Progenitor cell of endocrine pancreas (in vitro differentiated cells): Measurements from ENCODE around the gene PHYKPL. TPM values are rescaled to one million over a fixed set of nuclear protein-coding genes. Genes with fewer than 3 reads are reported as not detected.

ENCODE experiments used
- DNase-seq: peaks from one replicate; pipeline ENCODE4 v3.0.0; 2021; ENCODE audit warnings: low spot score; ENCODE audit not compliant: unreplicated experiment
- H3K27ac Mint-ChIP-seq: 2 replicates; pipeline ENCODE4 v1.8.0; 2021; ENCODE audit warnings: mild to moderate bottlenecking, moderate library complexity, mixed read lengths
- H3K27me3 Mint-ChIP-seq: 2 replicates; pipeline ENCODE4 v1.8.0; 2021; ENCODE audit warnings: mixed read lengths
- H3K36me3 Mint-ChIP-seq: 2 replicates; pipeline ENCODE4 v1.8.0; 2022; ENCODE audit warnings: mixed read lengths; ENCODE audit not compliant: insufficient read depth
- H3K4me1 Mint-ChIP-seq: 2 replicates; pipeline ENCODE4 v1.8.0; 2021; ENCODE audit warnings: low read depth, mixed read lengths
- H3K4me3 Mint-ChIP-seq: 2 replicates; pipeline ENCODE4 v1.8.0; 2021; ENCODE audit warnings: low read depth, mild to moderate bottlenecking, moderate library complexity, mixed read lengths
- H3K9me3 Mint-ChIP-seq: 2 replicates; pipeline ENCODE4 v1.8.0; 2021; ENCODE audit warnings: low read depth, mixed read lengths
- total RNA-seq: library from RNA; stranded (reverse); gene quantifications from 2 replicates; pipeline ENCODE4 v1.2.1, GENCODE V29; 2021
- TF ChIP-seq, protein P1 (sequence below): fragments of 200-600 bp; sonication (generic); IDR thresholded peaks from one replicate; pipeline ENCODE4 v1.5.0; 2021; ENCODE audit warnings: antibody characterized with exemption, mild to moderate bottlenecking; ENCODE audit not compliant: unreplicated experiment

Gene PHYKPL
- total RNA-seq, 1 donor from 2014 or later: 113 TPM

DNA sequence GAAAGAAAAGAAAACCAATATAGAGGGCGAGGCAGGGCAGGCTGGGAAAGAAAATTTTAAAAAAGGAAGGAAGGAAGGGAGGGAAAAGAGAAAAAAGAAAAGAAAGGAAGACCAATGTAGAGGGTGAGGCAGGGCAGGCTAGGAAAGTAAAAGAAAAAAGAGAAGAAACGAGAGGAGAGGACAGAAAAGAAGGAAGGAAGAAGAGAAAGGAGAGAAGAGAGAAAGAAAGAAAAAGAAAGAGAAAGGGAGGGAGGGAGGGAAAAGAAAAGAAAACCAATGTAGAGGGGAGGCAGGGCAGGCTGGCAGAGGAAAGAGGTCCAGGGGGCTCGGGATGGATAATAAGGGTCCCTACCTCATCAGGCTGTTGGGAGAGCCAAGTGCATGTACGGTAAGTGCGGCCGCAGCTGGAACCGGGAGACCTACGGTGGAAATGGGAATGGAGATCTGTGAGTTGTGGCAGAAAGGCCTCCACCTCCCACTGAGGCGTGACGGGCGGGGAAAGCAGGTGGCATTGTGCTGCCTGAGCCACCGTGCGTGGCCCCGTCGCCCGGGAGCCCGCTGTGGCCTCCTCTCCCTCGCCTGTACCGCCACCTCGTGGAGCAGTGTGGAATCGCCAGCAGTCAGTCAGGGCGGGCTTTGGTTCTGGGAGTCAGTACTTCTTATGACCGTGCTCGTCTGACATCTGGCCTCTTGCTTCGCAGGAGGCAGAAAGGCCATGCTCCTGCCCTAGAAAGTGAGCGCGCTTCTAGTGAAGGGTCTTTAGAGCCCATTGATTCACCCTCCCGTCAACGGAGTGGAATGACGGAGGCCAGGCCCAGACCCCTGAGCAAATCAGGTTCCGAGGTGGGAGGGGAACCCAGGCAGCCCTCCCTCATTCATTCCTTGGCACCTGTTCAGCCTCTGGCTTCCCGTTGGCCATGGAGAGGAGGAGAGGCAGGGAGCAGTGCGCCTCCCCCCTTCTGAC lies 68.5 kb downstream of the PHYKPL start:
- peak overlapping the region; percentile 41 for H3K4me3 Mint-ChIP-seq

DNA sequence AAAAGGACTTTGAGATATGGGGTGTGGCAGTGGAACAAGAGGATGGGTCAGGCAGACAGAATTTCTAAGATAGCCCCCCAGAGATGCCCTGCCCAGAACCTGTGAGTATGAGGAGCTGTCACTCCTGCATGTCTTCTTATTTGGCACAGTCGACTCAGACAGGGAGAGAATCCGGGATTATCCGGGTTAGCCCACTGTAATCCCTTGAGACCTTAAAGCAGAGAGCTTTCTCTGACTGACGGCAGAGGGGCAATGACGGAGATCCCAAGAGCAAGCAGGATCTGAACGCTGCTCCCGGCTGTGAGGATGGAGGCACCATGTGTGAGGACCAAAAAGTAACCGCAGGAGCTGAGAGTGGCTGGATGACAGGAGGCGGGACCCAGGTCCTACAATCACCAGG lies 70.1 kb downstream of the PHYKPL start:
- no peak overlapping the region for H3K27ac Mint-ChIP-seq
- TF ChIP-seq, protein P1, sequence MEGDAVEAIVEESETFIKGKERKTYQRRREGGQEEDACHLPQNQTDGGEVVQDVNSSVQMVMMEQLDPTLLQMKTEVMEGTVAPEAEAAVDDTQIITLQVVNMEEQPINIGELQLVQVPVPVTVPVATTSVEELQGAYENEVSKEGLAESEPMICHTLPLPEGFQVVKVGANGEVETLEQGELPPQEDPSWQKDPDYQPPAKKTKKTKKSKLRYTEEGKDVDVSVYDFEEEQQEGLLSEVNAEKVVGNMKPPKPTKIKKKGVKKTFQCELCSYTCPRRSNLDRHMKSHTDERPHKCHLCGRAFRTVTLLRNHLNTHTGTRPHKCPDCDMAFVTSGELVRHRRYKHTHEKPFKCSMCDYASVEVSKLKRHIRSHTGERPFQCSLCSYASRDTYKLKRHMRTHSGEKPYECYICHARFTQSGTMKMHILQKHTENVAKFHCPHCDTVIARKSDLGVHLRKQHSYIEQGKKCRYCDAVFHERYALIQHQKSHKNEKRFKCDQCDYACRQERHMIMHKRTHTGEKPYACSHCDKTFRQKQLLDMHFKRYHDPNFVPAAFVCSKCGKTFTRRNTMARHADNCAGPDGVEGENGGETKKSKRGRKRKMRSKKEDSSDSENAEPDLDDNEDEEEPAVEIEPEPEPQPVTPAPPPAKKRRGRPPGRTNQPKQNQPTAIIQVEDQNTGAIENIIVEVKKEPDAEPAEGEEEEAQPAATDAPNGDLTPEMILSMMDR: no peak
- H3K9me3 Mint-ChIP-seq: no peaks in the 10 kb centered on the region
- peaks cover 4% of the 10 kb centered on the region for H3K4me1 Mint-ChIP-seq
- no peak overlapping the region for H3K4me3 Mint-ChIP-seq
- no peaks in the 10 kb centered on the region for H3K36me3 Mint-ChIP-seq
- DNase-seq: no peak
- H3K27me3 Mint-ChIP-seq: peaks cover 28% of the 10 kb centered on the region

More for the DNA sequence above, 68.5 kb downstream of the PHYKPL start:
- no peaks in the 10 kb centered on the region for H3K36me3 Mint-ChIP-seq
- peaks cover 4% of the 10 kb centered on the region for H3K4me1 Mint-ChIP-seq
- DNase-seq: peak; percentile 88
- H3K27ac Mint-ChIP-seq: no peak overlapping the region
- no peaks in the 10 kb centered on the region for H3K9me3 Mint-ChIP-seq
- peaks cover 28% of the 10 kb centered on the region for H3K27me3 Mint-ChIP-seq
- TF ChIP-seq, protein P1: peak; percentile 99

DNA sequence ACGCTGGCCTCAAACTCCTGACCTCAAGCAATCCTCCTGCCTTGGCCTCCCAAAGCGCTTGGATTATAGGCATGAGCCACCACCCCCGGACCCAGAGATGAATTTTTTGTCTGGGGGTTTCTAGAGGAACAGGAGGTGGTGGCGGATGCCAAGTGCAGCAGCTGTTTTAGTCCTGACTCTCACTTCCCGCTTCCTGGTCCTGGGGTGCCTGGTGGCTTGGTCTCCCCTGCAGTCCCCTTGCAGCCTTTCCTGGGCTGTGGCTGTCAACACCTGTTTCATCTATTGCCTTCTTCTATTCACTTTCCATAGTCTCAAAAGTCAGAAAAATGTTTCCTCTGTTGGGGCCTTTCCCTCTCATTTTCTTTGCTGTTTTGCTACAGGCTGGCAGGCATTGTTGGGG lies 72.4 kb downstream of the PHYKPL start:
- Mint-ChIP-seq H3K4me1 (peaks cover 4% of the 10 kb centered on the region), H3K27me3 (peaks cover 28% of the 10 kb centered on the region), H3K36me3 (no peaks in the 10 kb centered on the region), H3K4me3 (no peak overlapping the region), H3K9me3 (no peaks in the 10 kb centered on the region), H3K27ac (peak overlapping the region; percentile 63)
- no peak for DNase-seq
- TF ChIP-seq, protein P1: no peak

Other genes starting within 250 kb of the PHYKPL start
- gene PROP1, start 236.6 kb downstream of the PHYKPL start, total RNA-seq: not detected in 2 replicates
- gene N4BP3, start 119.3 kb downstream of the PHYKPL start, total RNA-seq: 1.9 and 2.4 TPM in 2 replicates
- 44.9 and 48.5 TPM in 2 replicates for gene RMND5B, start 101.8 kb downstream of the PHYKPL start, total RNA-seq
- gene NHP2, start 78.9 kb downstream of the PHYKPL start, total RNA-seq: 114 and 119 TPM in 2 replicates
- gene GMCL2, start 45.4 kb downstream of the PHYKPL start, total RNA-seq: not detected in 2 replicates
- gene HNRNPAB, start 28.3 kb downstream of the PHYKPL start, total RNA-seq: 214 and 223 TPM in 2 replicates